WTC11 (cell line): ENCODE data around the gene PRKCQ.

Experiments
- ATF6 ChIP-seq: sonication (generic); formaldehyde crosslinking; IDR thresholded peaks from 2 replicates; pipeline ENCODE4 v1.8.1; 2023; ENCODE audit warnings: mild to moderate bottlenecking, missing genetic modification reagents
- CREM ChIP-seq: sonication (generic); formaldehyde crosslinking; IDR thresholded peaks from 2 replicates; pipeline ENCODE4 v1.8.1; 2022; ENCODE audit warnings: mild to moderate bottlenecking, missing genetic modification reagents, moderate library complexity
- CTCF ChIP-seq: fragments of 200-600 bp; IDR thresholded peaks from 2 replicates; pipeline ENCODE4 v1.8.0; 2022; ENCODE audit warnings: antibody characterized with exemption
- ESRRA ChIP-seq: sonication (generic); formaldehyde crosslinking; IDR thresholded peaks from 2 replicates; pipeline ENCODE4 v1.8.1; 2022; ENCODE audit warnings: mild to moderate bottlenecking, missing genetic modification reagents, borderline replicate concordance
- FOXP4 ChIP-seq: sonication (generic); formaldehyde crosslinking; IDR thresholded peaks from 2 replicates; pipeline ENCODE4 v1.8.0; 2022; ENCODE audit warnings: mild to moderate bottlenecking, missing genetic modification reagents
- GTF2I ChIP-seq: fragments of 250-450 bp; sonication (Bioruptor Pico); conservative IDR thresholded peaks from 2 replicates; pipeline ENCODE4 v1.4.0; 2021; ENCODE audit warnings: mild to moderate bottlenecking
- JUN ChIP-seq: sonication (generic); formaldehyde crosslinking; IDR thresholded peaks from 2 replicates; pipeline ENCODE4 v1.8.0; 2023; ENCODE audit warnings: mild to moderate bottlenecking, missing genetic modification reagents
- NFATC4 ChIP-seq: fragments of 250-450 bp; sonication (Bioruptor Pico); IDR thresholded peaks from 2 replicates; pipeline ENCODE4 v1.9.0; 2021; ENCODE audit warnings: mild to moderate bottlenecking
- NR1H2 ChIP-seq: sonication (generic); formaldehyde crosslinking; IDR thresholded peaks from 2 replicates; pipeline ENCODE4 v1.9.0; 2021; ENCODE audit warnings: mild to moderate bottlenecking, moderate library complexity, missing genetic modification reagents
- OVOL2 ChIP-seq: fragments of 250-450 bp; sonication (Bioruptor Pico); IDR thresholded peaks from 2 replicates; pipeline ENCODE4 v1.9.0; 2021; ENCODE audit warnings: mild to moderate bottlenecking, borderline replicate concordance
- PRDM15 ChIP-seq: sonication (generic); formaldehyde crosslinking; IDR thresholded peaks from 2 replicates; pipeline ENCODE4 v1.8.0; 2022; ENCODE audit warnings: missing genetic modification reagents
- TCF7 ChIP-seq: sonication (generic); formaldehyde crosslinking; IDR thresholded peaks from 2 replicates; pipeline ENCODE4 v1.8.0; 2022; ENCODE audit warnings: mild to moderate bottlenecking, low read depth, missing genetic modification reagents, moderate library complexity
- ZNF396 ChIP-seq: fragments of 250-450 bp; sonication (Bioruptor Pico); IDR thresholded peaks from 2 replicates; pipeline ENCODE4 v1.8.0; 2021; ENCODE audit warnings: mild to moderate bottlenecking, moderate library complexity, borderline replicate concordance

GRCh38 chr10:6458814-6459213 is 121.3 kb downstream of the PRKCQ start:
- TF ChIP-seq CTCF (no peak), OVOL2 (no peak), NR1H2 (CRISPR knock-in tag) (no peak), GTF2I (no peak), PRDM15 (CRISPR knock-in tag) (no peak), ZNF396 (no peak), FOXP4 (CRISPR knock-in tag) (no peak), NFATC4 (CRISPR knock-in tag) (no peak), ESRRA (no peak), ATF6 (CRISPR knock-in tag) (no peak), JUN (CRISPR knock-in tag) (no peak), CREM (no peak), TCF7 (CRISPR knock-in tag) (no peak)
